ENCODE measurements around the gene ATR. TPM values are rescaled to one million over a fixed set of nuclear protein-coding genes. Genes with fewer than 3 reads are reported as not detected.

Gene ATR
- total and polyA plus RNA-seq, 7 donors = 3.0 to 26.1 (median 15.2) TPM

- Histone ChIP-seq H3K9me3 (no peaks in the 10 kb centered on the region), H3K4me1 (no peaks in the 10 kb centered on the region), H3K27me3 (no peaks in the 10 kb centered on the region), H3K36me3 (no peaks in the 10 kb centered on the region), H3K4me3 (no peak overlapping the region), H3K27ac (no peak overlapping the region)
- no peak for DNase-seq
- intact Hi-C loops (cut with DNase I) = no loop called here
- TF ChIP-seq EP300 (IDR thresholded peaks at IDR 0.05) = no peak
- TF ChIP-seq, protein P1, sequence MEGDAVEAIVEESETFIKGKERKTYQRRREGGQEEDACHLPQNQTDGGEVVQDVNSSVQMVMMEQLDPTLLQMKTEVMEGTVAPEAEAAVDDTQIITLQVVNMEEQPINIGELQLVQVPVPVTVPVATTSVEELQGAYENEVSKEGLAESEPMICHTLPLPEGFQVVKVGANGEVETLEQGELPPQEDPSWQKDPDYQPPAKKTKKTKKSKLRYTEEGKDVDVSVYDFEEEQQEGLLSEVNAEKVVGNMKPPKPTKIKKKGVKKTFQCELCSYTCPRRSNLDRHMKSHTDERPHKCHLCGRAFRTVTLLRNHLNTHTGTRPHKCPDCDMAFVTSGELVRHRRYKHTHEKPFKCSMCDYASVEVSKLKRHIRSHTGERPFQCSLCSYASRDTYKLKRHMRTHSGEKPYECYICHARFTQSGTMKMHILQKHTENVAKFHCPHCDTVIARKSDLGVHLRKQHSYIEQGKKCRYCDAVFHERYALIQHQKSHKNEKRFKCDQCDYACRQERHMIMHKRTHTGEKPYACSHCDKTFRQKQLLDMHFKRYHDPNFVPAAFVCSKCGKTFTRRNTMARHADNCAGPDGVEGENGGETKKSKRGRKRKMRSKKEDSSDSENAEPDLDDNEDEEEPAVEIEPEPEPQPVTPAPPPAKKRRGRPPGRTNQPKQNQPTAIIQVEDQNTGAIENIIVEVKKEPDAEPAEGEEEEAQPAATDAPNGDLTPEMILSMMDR (IDR thresholded peaks at IDR 0.05) = no peak
- TF ChIP-seq POLR2AphosphoS5 (IDR thresholded peaks at IDR 0.05) = no peak
- no peak for TF ChIP-seq POLR2A (IDR thresholded peaks at IDR 0.05)
Measured at GRCh38 chr3:142623194-142623593, 44.7 kb upstream of the ATR start.

DNA sequence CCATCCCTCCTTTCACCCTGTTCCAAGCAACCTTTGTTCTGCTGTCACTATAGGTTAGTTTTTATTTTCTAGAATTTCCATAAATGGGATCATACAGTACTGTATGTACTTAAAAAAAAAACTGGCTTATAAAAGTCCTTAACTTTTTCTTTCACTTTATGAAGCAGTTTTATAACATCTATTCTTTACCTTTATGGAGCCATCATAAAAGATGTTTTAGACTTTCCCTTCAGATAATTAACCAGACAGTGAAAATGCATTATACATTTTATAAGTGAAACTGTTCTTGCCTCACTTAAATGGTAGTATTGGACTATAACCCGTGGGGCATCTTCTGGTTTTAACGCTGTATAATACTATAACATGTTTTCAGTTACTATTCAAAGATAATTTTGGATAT, 43.9 kb upstream of the ATR start:
- TF ChIP-seq POLR2A (IDR thresholded peaks at IDR 0.05) (no peak), EP300 (IDR thresholded peaks at IDR 0.05) (no peak), POLR2AphosphoS5 (IDR thresholded peaks at IDR 0.05) (no peak)
- TF ChIP-seq, protein P1 (IDR thresholded peaks at IDR 0.05) = no peak
- H3K4me3 ChIP-seq = no peak overlapping the region
- no peaks in the 10 kb centered on the region for H3K27me3 ChIP-seq
- intact Hi-C loops (cut with DNase I) = no loop called here
- no peak for DNase-seq
- no peak overlapping the region for H3K27ac ChIP-seq
- WGBS, 2 donors = 23 to 62% methylated on average over 2 of the region's 2 CpGs
- no peaks in the 10 kb centered on the region for H3K9me3 ChIP-seq
- no peaks in the 10 kb centered on the region for H3K4me1 ChIP-seq
- H3K36me3 ChIP-seq = no peaks in the 10 kb centered on the region

DNA sequence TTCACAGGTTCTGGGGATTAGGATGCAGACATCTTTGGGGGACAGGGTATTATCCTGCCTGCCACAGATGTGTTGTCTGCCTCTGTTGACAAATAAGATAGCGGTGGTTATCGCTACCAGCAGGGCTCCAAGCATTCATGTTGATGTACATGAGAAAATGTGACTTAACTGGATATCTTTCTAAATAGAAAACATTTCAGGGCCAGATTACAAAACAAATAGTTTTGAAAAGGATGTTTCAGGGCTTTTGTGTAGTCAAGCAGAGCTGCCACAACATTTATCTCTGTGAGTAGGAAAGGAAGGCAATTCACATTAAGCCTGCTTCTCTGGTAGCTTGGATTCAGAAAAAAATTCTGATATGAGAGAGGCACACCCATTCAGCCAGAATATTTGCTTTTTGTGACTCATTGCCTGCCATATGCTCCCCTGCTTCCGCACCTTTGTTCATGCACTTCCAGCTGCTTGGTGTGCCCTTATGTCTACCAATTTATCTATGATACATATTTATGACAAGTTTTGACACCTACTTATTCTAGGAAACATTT, 40.5 kb upstream of the ATR start:
- no peak overlapping the region for H3K4me3 ChIP-seq
- no peaks in the 10 kb centered on the region for H3K36me3 ChIP-seq
- 35 to 75% methylated on average over 3 of the region's 3 CpGs for WGBS, 2 donors
- H3K9me3 ChIP-seq = no peaks in the 10 kb centered on the region
- no peak overlapping the region for H3K27ac ChIP-seq
- no peaks in the 10 kb centered on the region for H3K4me1 ChIP-seq
- no peaks in the 10 kb centered on the region for H3K27me3 ChIP-seq
- intact Hi-C loops (cut with DNase I) = no loop called here
- TF ChIP-seq POLR2A (IDR thresholded peaks at IDR 0.05) (no peak), EP300 (IDR thresholded peaks at IDR 0.05) (no peak), POLR2AphosphoS5 (IDR thresholded peaks at IDR 0.05) (no peak)
- TF ChIP-seq, protein P1 (IDR thresholded peaks at IDR 0.05) = no peak
- no peak for DNase-seq

- no peak overlapping the region for H3K4me3 ChIP-seq
- no peaks in the 10 kb centered on the region for H3K36me3 ChIP-seq
- WGBS, 2 donors = 90 to 91% methylated on average over 2 of the region's 2 CpGs
- H3K27ac ChIP-seq = no peak overlapping the region
- TF ChIP-seq, protein P1 (IDR thresholded peaks at IDR 0.05) = no peak
- TF ChIP-seq EP300 (IDR thresholded peaks at IDR 0.05) = no peak
- TF ChIP-seq POLR2A (IDR thresholded peaks at IDR 0.05) = no peak
- no peak for TF ChIP-seq POLR2AphosphoS5 (IDR thresholded peaks at IDR 0.05)
- no peaks in the 10 kb centered on the region for H3K4me1 ChIP-seq
- no peak for DNase-seq
- H3K9me3 ChIP-seq = no peaks in the 10 kb centered on the region
- intact Hi-C loops (cut with DNase I) = no loop called here
- H3K27me3 ChIP-seq = no peaks in the 10 kb centered on the region
Measured at GRCh38 chr3:142615171-142615570, 36.6 kb upstream of the ATR start.

GRCh38 chr3:142614059-142614626, 35.6 kb upstream of the ATR start:
- 23 to 60% methylated on average over 2 of the region's 2 CpGs for WGBS, 2 donors
- TF ChIP-seq POLR2A (IDR thresholded peaks at IDR 0.05) = no peak
- no peak for TF ChIP-seq EP300 (IDR thresholded peaks at IDR 0.05)
- TF ChIP-seq, protein P1 (IDR thresholded peaks at IDR 0.05) = no peak
- no peak for TF ChIP-seq POLR2AphosphoS5 (IDR thresholded peaks at IDR 0.05)

More at GRCh38 chr3:142614059-142614626, 35.6 kb upstream of the ATR start:
- Histone ChIP-seq H3K27ac (no peak overlapping the region), H3K4me1 (no peaks in the 10 kb centered on the region), H3K27me3 (no peaks in the 10 kb centered on the region), H3K36me3 (no peaks in the 10 kb centered on the region), H3K4me3 (no peak overlapping the region), H3K9me3 (no peaks in the 10 kb centered on the region)
- intact Hi-C loops (cut with DNase I) = no loop called here
- DNase-seq = no peak
